Sigmoid colon (tissue), 4 donors: ENCODE results near the gene GRM1.

Experiments used
- EP300 ChIP-seq, 4 donors: sonication (generic); formaldehyde crosslinking; IDR thresholded peaks; one replicate each; pipeline ENCODE4 v1.6.1; 2017; ENCODE audit warnings: antibody characterized with exemption in 4 of 4
- POLR2AphosphoS5 ChIP-seq, 4 donors: sonication (generic); formaldehyde crosslinking; IDR thresholded peaks; one replicate each; pipeline ENCODE4 v1.6.1; 2017; ENCODE audit warnings: antibody characterized with exemption in 4 of 4
- TF ChIP-seq, protein P1 (sequence below), 4 experiments: fragments of 450-650 bp in 3 of 4; fragments of 200-600 bp in 1 of 4; IDR thresholded peaks; one replicate each; pipeline ENCODE4 v1.5.1; 2016 to 2019; ENCODE audit warnings: antibody characterized with exemption in 4 of 4, mild to moderate bottlenecking in 3 of 4, moderate library complexity in 2 of 4

GRCh38 chr6:146014233-146014632, 14.6 kb upstream of the GRM1 start:
- TF ChIP-seq POLR2AphosphoS5 (IDR thresholded peaks at IDR 0.05): no peak
- TF ChIP-seq, protein P1, sequence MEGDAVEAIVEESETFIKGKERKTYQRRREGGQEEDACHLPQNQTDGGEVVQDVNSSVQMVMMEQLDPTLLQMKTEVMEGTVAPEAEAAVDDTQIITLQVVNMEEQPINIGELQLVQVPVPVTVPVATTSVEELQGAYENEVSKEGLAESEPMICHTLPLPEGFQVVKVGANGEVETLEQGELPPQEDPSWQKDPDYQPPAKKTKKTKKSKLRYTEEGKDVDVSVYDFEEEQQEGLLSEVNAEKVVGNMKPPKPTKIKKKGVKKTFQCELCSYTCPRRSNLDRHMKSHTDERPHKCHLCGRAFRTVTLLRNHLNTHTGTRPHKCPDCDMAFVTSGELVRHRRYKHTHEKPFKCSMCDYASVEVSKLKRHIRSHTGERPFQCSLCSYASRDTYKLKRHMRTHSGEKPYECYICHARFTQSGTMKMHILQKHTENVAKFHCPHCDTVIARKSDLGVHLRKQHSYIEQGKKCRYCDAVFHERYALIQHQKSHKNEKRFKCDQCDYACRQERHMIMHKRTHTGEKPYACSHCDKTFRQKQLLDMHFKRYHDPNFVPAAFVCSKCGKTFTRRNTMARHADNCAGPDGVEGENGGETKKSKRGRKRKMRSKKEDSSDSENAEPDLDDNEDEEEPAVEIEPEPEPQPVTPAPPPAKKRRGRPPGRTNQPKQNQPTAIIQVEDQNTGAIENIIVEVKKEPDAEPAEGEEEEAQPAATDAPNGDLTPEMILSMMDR (IDR thresholded peaks at IDR 0.05): no peak
- TF ChIP-seq EP300 (IDR thresholded peaks at IDR 0.05): no peak
